ENCODE results near the gene TESK2.
"Not testable (repeated sequence)": the region's sequence is repeated elsewhere in the genome, so short reads cannot be mapped to it uniquely, and the experiment has no call there.

The TESK2 gene

DNA sequence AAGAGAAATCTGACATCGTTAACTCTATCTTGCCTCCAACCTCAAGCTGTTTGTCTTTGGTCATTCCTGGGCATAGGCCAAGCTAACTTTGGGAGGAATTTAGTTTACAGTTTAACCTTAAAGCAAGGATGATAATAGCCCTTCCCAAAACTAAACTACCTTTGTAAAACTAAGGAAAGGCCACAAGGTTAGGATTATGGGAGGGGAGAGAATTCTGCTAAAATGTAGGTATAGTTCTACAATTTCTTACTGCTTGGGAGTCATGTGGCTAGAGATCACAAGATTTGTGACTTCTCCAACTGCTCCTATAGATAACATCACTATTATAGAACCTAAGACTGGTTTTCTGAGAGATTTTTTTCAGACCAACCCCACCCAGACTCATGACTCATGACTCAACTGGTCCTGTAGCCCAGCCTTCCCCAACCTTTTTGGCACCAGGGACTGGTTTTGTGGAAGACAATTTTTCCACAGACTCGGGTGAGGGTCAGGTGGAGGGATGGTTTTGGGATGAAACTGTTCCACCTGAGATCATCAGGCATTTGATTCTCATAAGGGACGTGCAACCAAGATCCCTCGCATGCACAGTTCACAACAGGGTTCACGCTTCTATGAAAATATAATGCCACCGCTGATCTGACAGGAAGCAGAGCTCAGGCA, 80.0 kb downstream of the TESK2 start:
- DNase-seq = no peak

DNA sequence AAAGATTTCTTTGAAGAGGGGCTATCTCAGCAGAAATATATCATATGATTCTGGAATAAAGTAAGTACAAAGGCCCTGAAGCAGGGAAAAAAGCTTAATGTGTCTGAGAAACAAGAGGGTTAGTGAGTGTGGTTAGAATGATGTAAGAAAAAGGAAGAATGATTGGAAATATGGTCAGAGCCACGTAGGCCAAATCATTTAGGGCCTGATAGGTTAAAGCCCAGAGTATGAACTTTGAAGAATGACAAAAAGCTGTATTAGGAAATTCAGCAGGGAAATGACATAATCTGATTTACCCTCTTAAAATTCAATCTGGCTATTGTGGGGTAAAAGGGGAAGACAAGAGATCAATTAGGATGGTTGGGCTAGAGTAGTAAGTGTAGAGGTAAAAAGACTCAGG, 81.7 kb downstream of the TESK2 start:
- DNase-seq = no peak

GRCh38 chr1:45407629-45408287, 83.2 kb downstream of the TESK2 start:
- no peak for DNase-seq

DNA sequence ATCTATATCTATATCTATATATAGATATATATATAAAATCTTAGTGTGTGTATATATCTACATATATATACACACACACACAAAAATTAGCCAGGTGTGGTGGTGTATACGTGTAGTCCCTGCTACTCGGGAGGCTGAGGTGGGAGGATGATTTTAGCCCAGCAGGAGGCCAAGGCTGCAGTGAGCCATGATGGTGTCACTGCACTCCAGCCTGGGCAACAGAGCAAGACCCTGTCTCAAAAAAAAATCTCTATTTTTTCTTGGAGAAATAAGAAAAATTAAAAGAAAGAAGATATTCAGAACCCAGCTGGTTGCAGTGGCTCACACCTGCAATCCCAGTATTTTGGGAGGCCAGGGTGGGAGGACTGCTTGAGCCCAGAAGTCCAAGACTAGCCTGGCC, 85.3 kb downstream of the TESK2 start:
- no peak for DNase-seq

- no peak for DNase-seq
Observed at GRCh38 chr1:45403718-45404117, 87.2 kb downstream of the TESK2 start.

DNA sequence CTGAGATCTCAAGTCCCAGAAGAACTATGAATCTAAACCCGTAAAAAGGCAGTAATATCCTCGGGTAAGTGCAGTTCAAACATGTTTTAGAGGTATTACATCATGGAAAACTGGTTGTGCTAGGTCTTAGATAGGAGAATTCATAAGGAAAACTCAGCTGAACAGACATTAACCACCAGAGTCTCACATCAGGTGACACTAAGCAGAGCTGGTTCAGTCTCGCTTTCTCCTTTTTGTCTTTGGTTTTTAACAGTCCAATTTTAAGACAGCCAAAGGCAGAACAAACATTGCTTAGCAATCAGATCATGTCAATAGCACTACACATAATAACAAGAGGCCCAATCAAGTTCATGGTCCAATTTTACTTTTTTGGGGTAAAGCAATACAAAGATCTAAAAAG, 87.7 kb downstream of the TESK2 start:
- DNase-seq = no peak

DNA sequence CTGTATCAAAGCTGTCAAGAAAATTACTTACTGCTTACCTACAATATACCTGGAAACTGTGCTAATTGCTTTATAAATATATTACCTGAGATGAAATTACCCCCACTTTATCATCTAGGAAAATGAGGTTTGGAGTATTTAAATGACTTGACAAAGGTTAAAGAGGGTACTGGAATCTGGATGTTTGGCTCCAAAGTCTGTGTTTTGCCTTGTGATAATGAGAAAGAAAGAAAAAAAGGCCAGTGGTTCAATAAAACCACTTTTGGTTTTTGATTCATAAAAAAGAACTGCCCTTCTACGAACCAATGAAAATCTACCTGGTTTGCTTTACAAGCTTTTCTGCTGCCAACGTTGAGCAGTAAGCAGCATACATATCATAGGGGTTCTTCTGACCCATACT, 89.4 kb downstream of the TESK2 start:
- DNase-seq = no peak

DNA sequence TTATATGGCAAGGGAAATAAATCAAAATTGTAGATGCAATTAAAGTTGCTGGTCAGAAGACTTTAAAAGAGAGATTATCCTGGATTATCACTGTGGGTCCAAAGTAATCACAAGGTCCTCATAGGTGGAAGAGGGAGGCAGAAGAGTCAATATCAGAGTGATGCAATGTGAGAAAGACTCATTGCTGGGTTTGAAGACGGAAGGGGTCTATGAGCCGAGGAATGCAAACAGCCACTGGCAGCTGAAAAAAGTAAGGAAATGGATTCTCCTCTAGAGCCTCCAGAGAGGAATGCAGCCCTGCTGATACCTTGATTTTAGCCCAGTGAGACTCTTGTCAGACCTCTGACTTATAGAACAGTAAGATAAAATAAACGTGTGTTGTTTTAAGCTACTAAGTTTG, 90.9 kb downstream of the TESK2 start:
- DNase-seq = no peak

DNA sequence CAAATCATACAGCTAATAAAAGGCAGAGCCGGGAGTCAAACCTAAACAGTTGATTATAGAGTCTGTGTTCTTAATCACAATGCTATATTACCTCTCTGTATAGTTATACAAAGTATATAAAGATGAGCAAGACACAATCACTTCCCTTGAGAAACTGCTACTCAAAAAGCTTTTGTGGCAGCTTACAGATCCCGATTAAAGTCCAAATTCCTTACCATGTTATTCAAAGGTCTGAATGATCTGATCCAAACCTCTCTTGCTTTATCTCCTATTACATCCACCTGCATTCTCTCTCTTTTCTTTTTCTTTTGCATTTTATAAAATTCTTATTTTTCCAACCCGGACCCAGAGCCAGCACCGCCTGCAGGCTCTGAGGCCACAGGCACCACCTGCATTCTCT, 93.7 kb downstream of the TESK2 start:
- no peak for DNase-seq

DNA sequence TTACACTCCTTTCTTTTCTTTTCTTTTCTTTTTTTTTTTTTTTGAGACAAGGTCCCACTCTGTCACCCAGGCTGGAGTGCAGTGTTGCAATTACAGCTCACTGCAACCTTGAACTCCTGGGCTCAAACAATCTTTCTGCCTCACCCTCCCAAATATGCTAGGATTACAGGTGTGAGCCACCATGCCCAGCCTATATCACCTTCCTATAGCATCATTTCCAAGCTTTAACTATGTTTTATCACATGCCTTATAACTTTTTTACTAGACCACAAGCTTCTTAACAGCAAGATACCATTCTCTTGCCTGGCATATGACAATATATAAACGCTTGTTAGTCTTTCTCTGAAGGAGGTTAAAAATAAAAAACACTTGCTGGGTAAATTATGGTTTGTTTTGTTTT, 95.4 kb downstream of the TESK2 start:
- no peak for DNase-seq

DNA sequence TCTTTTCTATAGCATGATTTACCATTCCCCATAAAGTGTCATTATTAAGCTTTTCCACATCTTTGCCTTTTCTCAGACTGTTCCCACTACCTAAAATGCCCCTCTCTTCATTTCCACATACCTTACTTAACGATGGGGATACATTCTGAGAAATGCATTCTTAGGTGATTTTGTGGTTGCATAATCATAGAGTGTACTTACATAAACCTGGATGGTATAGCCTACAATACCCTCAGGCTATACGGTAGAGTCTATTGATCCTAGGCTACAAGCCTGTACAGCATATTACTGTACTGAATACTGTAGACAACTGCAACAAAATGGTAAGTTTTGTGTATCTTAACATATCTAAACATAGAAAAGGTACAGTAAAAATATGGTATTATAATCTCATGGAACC, 95.9 kb downstream of the TESK2 start:
- no peak for DNase-seq

DNA sequence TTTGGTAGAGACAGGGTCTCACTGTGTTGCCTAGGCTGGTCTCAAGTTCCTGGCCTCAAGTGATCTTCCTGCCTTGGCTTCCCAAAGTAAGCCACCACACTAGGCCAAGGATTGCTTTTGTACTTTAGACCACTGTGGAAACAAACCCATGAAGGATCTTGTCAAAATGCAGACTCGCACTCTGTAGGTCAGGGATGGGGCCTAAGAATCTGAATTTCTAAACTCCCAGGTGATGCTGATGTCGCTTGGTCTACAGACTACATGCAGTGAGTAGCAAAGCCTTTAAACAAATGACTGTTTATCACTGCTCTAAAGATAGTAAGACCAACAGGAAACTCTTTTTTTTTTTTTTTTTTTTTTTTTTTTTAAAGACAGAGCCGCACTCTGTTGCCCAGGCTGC, 96.6 kb downstream of the TESK2 start:
- no peak for DNase-seq

- DNase-seq = no peak
Observed at GRCh38 chr1:45393718-45394302, 97.2 kb downstream of the TESK2 start.

- DNase-seq = no peak
Observed at GRCh38 chr1:45386219-45386618, 104.7 kb downstream of the TESK2 start.

GRCh38 chr1:45385302-45385701, 105.7 kb downstream of the TESK2 start:
- no peak for DNase-seq

GRCh38 chr1:45384213-45384612, 106.8 kb downstream of the TESK2 start:
- not testable (repeated sequence) for DNase-seq

DNA sequence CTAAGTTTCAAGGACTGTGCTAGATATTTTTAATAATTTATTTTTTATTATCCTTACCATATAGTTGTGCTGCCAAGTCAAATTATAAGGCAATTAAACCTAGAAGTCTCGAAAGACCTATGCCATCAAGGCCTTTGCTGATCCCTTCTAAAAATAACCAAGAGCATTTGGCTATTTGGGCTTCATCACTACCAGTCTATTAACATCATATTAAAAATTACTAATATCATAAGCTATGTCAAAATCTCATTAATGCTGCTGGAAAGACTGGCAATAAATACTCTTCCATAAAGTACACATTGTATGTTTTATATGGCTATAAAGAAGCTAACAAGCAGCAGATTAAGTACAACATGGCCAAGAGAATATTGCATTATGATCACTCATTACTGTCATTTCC, 107.8 kb downstream of the TESK2 start:
- DNase-seq = no peak

DNA sequence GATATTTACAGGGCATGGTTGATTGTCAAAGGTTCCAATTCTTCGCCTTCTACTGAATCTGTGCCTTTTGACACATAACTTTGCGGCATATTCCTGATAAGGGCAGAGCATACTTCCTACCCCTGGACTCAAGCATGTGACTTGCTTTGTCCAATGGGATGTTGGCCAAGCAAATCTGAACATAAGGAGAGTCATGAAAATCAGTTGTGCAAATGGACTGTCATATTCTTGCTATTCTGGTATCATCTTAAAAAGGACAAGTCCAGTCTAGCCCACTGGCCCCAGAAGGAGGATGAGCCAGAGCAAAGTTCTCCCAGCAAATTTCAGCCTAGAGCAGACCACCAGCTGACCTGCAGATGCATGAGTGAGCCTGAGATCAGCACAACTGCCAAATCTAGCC, 109.7 kb downstream of the TESK2 start:
- DNase-seq = no peak

DNA sequence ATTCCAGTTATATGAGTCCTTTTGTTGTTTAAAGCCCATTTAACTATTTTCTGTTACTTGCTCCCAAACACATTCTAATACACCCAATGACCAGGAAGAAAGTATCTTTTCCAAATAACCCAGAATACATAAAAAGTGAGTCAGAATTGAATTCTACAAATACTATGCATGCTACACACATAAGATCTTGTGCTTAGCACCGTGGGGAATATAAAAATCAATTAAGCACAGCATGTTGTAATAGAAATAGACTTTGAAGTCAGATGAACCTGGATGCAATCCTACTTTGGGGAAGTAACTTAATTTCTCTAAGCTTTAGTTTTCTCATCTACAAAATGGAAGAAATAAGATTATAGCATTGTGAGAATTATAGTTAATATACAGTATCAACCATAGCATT, 110.2 kb downstream of the TESK2 start:
- no peak for DNase-seq

GRCh38 chr1:45380125-45380524, 110.8 kb downstream of the TESK2 start:
- DNase-seq = no peak

- no peak for DNase-seq
Observed at GRCh38 chr1:45379524-45379923, 111.4 kb downstream of the TESK2 start.

- DNase-seq = no peak
Observed at GRCh38 chr1:45378184-45378583, 112.8 kb downstream of the TESK2 start.

- no peak for DNase-seq
Observed at GRCh38 chr1:45375104-45376090, 115.6 kb downstream of the TESK2 start.

All from NCI-H1105 treated with DMSO at 0.1 percent for 48 hours (cell line).